ENCODE measurements around the gene ATXN1.

The ATXN1 gene

GRCh38 chr6:16562498-16562897 is 198.8 kb downstream of the ATXN1 start:
- no peak overlapping the region for H3K4me3 ChIP-seq (ENCODE audit: low read depth, low read length)
- TF ChIP-seq, protein P1, sequence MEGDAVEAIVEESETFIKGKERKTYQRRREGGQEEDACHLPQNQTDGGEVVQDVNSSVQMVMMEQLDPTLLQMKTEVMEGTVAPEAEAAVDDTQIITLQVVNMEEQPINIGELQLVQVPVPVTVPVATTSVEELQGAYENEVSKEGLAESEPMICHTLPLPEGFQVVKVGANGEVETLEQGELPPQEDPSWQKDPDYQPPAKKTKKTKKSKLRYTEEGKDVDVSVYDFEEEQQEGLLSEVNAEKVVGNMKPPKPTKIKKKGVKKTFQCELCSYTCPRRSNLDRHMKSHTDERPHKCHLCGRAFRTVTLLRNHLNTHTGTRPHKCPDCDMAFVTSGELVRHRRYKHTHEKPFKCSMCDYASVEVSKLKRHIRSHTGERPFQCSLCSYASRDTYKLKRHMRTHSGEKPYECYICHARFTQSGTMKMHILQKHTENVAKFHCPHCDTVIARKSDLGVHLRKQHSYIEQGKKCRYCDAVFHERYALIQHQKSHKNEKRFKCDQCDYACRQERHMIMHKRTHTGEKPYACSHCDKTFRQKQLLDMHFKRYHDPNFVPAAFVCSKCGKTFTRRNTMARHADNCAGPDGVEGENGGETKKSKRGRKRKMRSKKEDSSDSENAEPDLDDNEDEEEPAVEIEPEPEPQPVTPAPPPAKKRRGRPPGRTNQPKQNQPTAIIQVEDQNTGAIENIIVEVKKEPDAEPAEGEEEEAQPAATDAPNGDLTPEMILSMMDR (IDR thresholded peaks at IDR 0.05; ENCODE audit: low read depth, low read length, missing control alignments): no peak
- no peak for DNase-seq (ENCODE audit: low read depth)

DNA sequence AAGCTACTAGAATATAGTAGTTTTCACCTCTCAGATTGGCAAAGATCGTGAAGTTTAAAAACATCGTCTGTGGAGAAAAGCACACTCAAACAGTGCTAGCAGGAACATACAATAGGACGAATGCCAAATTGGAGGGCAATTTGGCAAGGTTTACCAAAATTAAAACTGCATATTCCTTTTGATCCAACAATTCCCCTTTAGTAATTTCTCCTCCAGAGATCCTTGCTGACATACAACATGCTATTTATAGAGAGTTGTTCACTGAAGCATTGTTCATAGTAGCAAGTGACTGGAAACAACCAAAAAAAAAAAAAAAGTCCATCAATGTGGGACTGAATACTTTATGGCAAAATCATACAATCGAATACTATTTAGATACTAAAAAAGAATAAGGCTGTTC is 202.2 kb downstream of the ATXN1 start:
- H3K4me3 ChIP-seq (ENCODE audit: low read depth, low read length): no peak overlapping the region
- TF ChIP-seq, protein P1 (IDR thresholded peaks at IDR 0.05; ENCODE audit: low read depth, low read length, missing control alignments): no peak
- DNase-seq (ENCODE audit: low read depth): no peak

DNA sequence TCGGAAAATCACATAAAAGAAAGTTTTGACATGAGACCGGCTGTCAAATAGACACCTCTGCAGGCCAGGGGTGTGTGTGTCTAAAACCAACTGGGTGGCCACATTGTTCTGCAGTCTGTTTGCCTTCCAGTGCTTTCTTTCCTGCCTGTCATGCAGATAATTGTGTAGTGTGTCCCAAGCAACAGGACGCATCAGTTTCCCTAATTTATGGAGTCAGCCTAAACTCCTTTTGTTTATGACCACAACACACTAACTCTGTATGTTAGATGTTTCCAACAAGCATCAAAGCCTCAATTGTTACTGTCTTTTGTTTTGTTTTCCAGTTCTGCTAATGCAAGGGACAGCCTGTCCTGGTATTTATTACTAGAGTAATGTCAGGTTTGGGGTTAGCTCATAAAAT is 205.7 kb downstream of the ATXN1 start:
- TF ChIP-seq, protein P1 (IDR thresholded peaks at IDR 0.05; ENCODE audit: low read depth, low read length, missing control alignments): no peak
- no peak overlapping the region for H3K4me3 ChIP-seq (ENCODE audit: low read depth, low read length)
- DNase-seq (ENCODE audit: low read depth): no peak

- TF ChIP-seq, protein P1 (IDR thresholded peaks at IDR 0.05; ENCODE audit: low read depth, low read length, missing control alignments): no peak
- no peak for DNase-seq (ENCODE audit: low read depth)
- H3K4me3 ChIP-seq (ENCODE audit: low read depth, low read length): no peak overlapping the region
These were observed 207.7 kb downstream of the ATXN1 start for GRCh38 chr6:16553531-16553930.

DNA sequence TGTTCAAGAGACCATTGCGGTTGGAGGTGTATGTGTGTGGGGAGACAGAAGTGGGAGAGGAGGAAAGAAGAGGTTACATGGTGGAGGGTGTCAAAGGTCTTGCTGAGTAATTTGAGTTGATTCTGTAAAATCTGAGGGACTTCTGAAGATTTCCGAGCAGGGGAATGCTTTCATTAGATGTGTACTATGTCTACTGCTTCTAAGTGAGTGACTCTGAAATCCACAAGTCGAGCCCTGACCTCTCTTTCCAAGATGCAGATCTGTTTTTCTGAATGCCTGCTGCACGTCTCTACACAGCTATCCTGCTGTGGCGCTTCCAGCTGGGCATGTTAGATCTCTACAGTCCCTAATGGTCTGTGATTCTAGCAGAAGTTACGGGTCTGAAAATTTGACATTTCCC is 209.8 kb downstream of the ATXN1 start:
- TF ChIP-seq, protein P1 (IDR thresholded peaks at IDR 0.05; ENCODE audit: low read depth, low read length, missing control alignments): no peak
- no peak for DNase-seq (ENCODE audit: low read depth)
- no peak overlapping the region for H3K4me3 ChIP-seq (ENCODE audit: low read depth, low read length)

DNA sequence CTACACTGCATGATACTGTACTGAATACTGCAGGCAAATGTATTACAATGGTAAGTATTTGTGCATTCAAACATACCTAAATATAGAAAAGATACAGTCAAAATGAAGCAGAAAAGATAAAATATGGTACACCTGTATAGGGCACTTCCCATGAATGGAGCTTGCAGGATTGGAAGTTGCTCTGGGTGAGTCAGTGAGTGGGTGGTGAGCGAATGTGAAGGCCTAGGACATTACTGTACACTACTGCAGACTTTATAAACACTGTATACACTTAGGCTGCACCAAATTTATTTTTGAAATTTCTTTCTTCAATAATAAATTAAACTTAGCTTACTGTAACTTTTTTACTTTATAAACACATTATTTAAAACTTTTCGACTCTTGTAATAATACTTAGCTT is 213.1 kb downstream of the ATXN1 start:
- TF ChIP-seq, protein P1 (IDR thresholded peaks at IDR 0.05; ENCODE audit: low read depth, low read length, missing control alignments): no peak
- no peak overlapping the region for H3K4me3 ChIP-seq (ENCODE audit: low read depth, low read length)
- DNase-seq (ENCODE audit: low read depth): no peak

DNA sequence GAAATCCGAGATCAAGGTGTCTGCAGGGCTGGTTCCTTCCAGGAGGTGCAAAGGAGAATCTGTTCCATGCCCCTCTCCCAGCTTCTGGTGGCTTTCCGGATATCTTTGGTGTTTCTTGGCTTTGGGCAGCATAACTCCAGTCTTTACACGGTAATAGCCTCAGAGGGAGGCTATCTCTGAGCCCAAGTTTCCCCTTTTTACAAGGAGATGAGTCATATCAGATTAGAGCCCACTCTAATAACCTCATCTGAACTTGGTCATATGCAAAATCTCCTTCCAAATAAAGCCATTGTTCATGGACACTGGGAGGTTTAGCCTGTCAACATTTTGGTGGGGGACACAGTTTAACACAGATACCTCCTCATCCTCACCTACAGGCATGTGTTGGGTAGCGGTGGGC is 213.7 kb downstream of the ATXN1 start:
- no peak overlapping the region for H3K4me3 ChIP-seq (ENCODE audit: low read depth, low read length)
- no peak for DNase-seq (ENCODE audit: low read depth)
- TF ChIP-seq, protein P1 (IDR thresholded peaks at IDR 0.05; ENCODE audit: low read depth, low read length, missing control alignments): no peak
